SK-N-SH (cell line): ENCODE results near the gene TMEM243.

Experiments used
- CTCF ChIP-seq: fragments of 200-600 bp; sonication (generic); IDR thresholded peaks from 2 replicates; pipeline ENCODE4 v1.6.1; 2017; ENCODE audit warnings: antibody characterized with exemption, mild to moderate bottlenecking, moderate library complexity
- EP300 ChIP-seq, 2 experiments: IDR thresholded peaks; 2 replicates each; pipeline versions ENCODE4 v1.4.0 to v1.6.1; 2012; ENCODE audit warnings: borderline replicate concordance in 1 of 2, low read depth in 1 of 2, low read length in 1 of 2
- NRF1 ChIP-seq: IDR thresholded peaks from 2 replicates; pipeline ENCODE4 v1.6.1; 2012; ENCODE audit warnings: low read depth, mild to moderate bottlenecking, low read length

GRCh38 chr7:87216701-87217508 lies 2.6 kb downstream of the TMEM243 start:
- TF ChIP-seq EP300 (IDR thresholded peaks at IDR 0.05; ENCODE audit: borderline replicate concordance in 1 of 2, low read depth in 1 of 2, low read length in 1 of 2): no peak
- TF ChIP-seq NRF1: no peak
- TF ChIP-seq CTCF: no peak
